DOHH2 (cell line): Measurements from ENCODE around the gene SPSB1.

Source experiments
- EZH2phosphoT487 ChIP-seq: fragments of 200-600 bp; sonication (generic); IDR thresholded peaks from 2 replicates; pipeline ENCODE4 v1.6.1; 2017; ENCODE audit warnings: borderline replicate concordance, mild to moderate bottlenecking, antibody characterized with exemption, low read length, moderate library complexity, mixed read lengths
- TF ChIP-seq, protein P1 (sequence below): fragments of 200-600 bp; sonication (generic); IDR thresholded peaks from one replicate; pipeline ENCODE4 v1.5.1; 2014; ENCODE audit warnings: antibody characterized with exemption, mild to moderate bottlenecking, low read depth, low read length; ENCODE audit not compliant: poor library complexity, severe bottlenecking

DNA sequence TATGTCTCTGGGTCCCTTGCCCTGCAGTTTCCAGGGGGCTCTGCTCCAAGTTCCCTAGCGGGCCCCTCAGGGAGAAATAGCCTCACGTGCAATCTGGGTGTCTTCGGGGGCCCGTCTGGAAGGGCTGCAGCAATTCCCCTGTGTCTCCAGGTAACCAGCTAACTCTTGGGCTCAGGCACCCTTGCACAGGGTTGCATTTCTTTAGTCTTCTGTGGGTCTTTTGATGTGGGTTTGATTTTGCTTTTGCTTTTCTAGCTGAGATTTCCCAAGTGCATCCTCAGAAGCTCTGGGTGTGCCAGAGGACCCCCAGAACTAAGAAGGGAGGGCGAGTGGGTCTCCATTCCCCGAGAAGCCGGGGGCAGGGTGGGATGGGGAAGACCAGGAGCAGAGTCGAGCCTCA, 75.7 kb downstream of the SPSB1 start:
- TF ChIP-seq, protein P1, sequence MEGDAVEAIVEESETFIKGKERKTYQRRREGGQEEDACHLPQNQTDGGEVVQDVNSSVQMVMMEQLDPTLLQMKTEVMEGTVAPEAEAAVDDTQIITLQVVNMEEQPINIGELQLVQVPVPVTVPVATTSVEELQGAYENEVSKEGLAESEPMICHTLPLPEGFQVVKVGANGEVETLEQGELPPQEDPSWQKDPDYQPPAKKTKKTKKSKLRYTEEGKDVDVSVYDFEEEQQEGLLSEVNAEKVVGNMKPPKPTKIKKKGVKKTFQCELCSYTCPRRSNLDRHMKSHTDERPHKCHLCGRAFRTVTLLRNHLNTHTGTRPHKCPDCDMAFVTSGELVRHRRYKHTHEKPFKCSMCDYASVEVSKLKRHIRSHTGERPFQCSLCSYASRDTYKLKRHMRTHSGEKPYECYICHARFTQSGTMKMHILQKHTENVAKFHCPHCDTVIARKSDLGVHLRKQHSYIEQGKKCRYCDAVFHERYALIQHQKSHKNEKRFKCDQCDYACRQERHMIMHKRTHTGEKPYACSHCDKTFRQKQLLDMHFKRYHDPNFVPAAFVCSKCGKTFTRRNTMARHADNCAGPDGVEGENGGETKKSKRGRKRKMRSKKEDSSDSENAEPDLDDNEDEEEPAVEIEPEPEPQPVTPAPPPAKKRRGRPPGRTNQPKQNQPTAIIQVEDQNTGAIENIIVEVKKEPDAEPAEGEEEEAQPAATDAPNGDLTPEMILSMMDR, result no peak
- TF ChIP-seq EZH2phosphoT487, result no peak
